ELF-1 (cell line): ENCODE results near the gene PKHD1.

Source experiments
- DNase-seq: peaks from one replicate; pipeline ENCODE4 v3.0.0-alpha.2; 2016; ENCODE audit warnings: low read depth, low spot score

The PKHD1 gene

DNA sequence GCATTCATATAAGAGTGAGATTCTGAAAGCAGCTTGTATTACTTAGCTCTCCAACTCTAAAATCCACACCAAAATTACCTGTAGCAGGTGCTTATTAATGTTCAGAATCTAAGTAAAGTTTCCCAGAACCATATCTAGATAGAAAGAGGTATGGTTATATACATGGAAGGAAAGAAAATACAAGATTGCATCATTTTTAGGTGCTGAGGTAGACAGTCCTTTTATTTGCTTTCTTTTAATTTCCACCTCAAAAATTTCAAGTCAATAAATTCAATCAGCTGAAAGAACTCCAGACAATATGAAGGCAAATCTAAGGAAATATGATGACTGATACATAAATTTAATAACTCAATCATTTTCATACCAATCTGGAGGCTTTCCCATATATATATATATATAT is 521.9 kb downstream of the PKHD1 start:
- no peak for DNase-seq
